Stimulated activated CD8-positive, alpha-beta memory T cell treated with anti-CD3 and anti-CD28 coated beads, Interleukin-4, amount 100 ng/mL, for 4 hours (primary cell): ENCODE data around the gene TLE2.
"Not testable (repeated sequence)": the region's sequence is repeated elsewhere in the genome, so short reads cannot be mapped to it uniquely, and the experiment has no call there.

Experiments
- DNase-seq, 2 donors: peaks; one replicate each; pipeline ENCODE4 v3.0.0-alpha.2; 2020; ENCODE audit warnings: low read depth in 2 of 2, low spot score in 1 of 2

The TLE2 gene

GRCh38 chr19:3056417-3057088 lies 27.5 kb upstream of the TLE2 start:
- no peak for DNase-seq

- DNase-seq, result no peak
Measured at GRCh38 chr19:3055741-3056416, 26.8 kb upstream of the TLE2 start.

GRCh38 chr19:3054972-3055740 lies 26.1 kb upstream of the TLE2 start:
- no peak for DNase-seq

GRCh38 chr19:3054265-3054971 lies 25.3 kb upstream of the TLE2 start:
- no peak for DNase-seq

GRCh38 chr19:3053780-3054179 lies 24.7 kb upstream of the TLE2 start:
- DNase-seq, result no peak

GRCh38 chr19:3053218-3053621 lies 24.1 kb upstream of the TLE2 start:
- no peak for DNase-seq

- not testable (repeated sequence) for DNase-seq
Measured at GRCh38 chr19:3050016-3050415, 20.9 kb upstream of the TLE2 start.

- no peak for DNase-seq
Measured at GRCh38 chr19:3049089-3049488, 20.0 kb upstream of the TLE2 start.

GRCh38 chr19:3048190-3048533 lies 19.1 kb upstream of the TLE2 start:
- no peak for DNase-seq

GRCh38 chr19:3047496-3048189 lies 18.6 kb upstream of the TLE2 start:
- DNase-seq, result no peak

GRCh38 chr19:3046698-3047495 lies 17.8 kb upstream of the TLE2 start:
- no peak for DNase-seq

GRCh38 chr19:3045885-3046697 lies 17.0 kb upstream of the TLE2 start:
- no peak for DNase-seq

GRCh38 chr19:3045191-3045590 lies 16.1 kb upstream of the TLE2 start:
- no peak for DNase-seq

- DNase-seq, result no peak
Measured at GRCh38 chr19:3042621-3043267, 13.7 kb upstream of the TLE2 start.

- DNase-seq, result no peak
Measured at GRCh38 chr19:3041761-3042620, 12.9 kb upstream of the TLE2 start.

- no peak for DNase-seq
Measured at GRCh38 chr19:3041327-3041726, 12.2 kb upstream of the TLE2 start.

GRCh38 chr19:3039641-3040077 lies 10.6 kb upstream of the TLE2 start:
- no peak for DNase-seq

- DNase-seq, result no peak
Measured at GRCh38 chr19:3039125-3039524, 10.0 kb upstream of the TLE2 start.
